Vagina (tissue), 2 donors: Measurements from ENCODE around the gene CADM1.

Experiments
- CTCF ChIP-seq, 3 experiments: fragments of 450-650 bp in 2 of 3; fragments of 200-600 bp in 1 of 3; sonication (generic) in 1 of 3; IDR thresholded peaks; one replicate each; pipeline ENCODE4 v1.5.1; 2017 to 2019; ENCODE audit warnings: antibody characterized with exemption in 3 of 3, mild to moderate bottlenecking in 2 of 3, moderate library complexity in 2 of 3
- POLR2AphosphoS5 ChIP-seq, 2 donors: sonication (generic); formaldehyde crosslinking; IDR thresholded peaks; one replicate each; pipeline ENCODE4 v1.9.0; 2017; ENCODE audit warnings: antibody characterized with exemption in 2 of 2, mild to moderate bottlenecking in 2 of 2, low read depth in 1 of 2; ENCODE audit not compliant: insufficient read depth in 1 of 2

- TF ChIP-seq CTCF (IDR thresholded peaks at IDR 0.05) (no peak), POLR2AphosphoS5 (IDR thresholded peaks at IDR 0.05; ENCODE audit: insufficient read depth in 1 of 2, low read depth in 1 of 2) (no peak)
Observed at GRCh38 chr11:115458877-115459276, 45.3 kb downstream of the CADM1 start.
